EH (cell line): ENCODE data around the gene SERPINA3.

Experiments used
- DNase-seq: peaks from one replicate; pipeline ENCODE4 v3.0.0-alpha.2; 2015; ENCODE audit warnings: low read depth

Gene SERPINA3

GRCh38 chr14:94613720-94614644, 1.8 kb downstream of the SERPINA3 start:
- no peak for DNase-seq

- DNase-seq, result no peak
Measured at GRCh38 chr14:94614802-94615201, 2.6 kb downstream of the SERPINA3 start.

GRCh38 chr14:94615254-94615653, 3.1 kb downstream of the SERPINA3 start:
- no peak for DNase-seq

- DNase-seq, result no peak
Measured at GRCh38 chr14:94615823-94616570, 3.8 kb downstream of the SERPINA3 start.

- no peak for DNase-seq
Measured at GRCh38 chr14:94617366-94617941, 5.3 kb downstream of the SERPINA3 start.

GRCh38 chr14:94617988-94618822, 6.0 kb downstream of the SERPINA3 start:
- DNase-seq, result no peak

GRCh38 chr14:94619297-94619696, 7.1 kb downstream of the SERPINA3 start:
- DNase-seq, result no peak

- DNase-seq, result no peak
Measured at GRCh38 chr14:94620597-94620996, 8.4 kb downstream of the SERPINA3 start.

- DNase-seq, result no peak
Measured at GRCh38 chr14:94621358-94622134, 9.4 kb downstream of the SERPINA3 start.

- peak; percentile 29 for DNase-seq
Measured at GRCh38 chr14:94622653-94623421, 10.6 kb downstream of the SERPINA3 start.

- DNase-seq, result no peak
Measured at GRCh38 chr14:94623422-94623809, 11.2 kb downstream of the SERPINA3 start.

GRCh38 chr14:94623856-94624499, 11.8 kb downstream of the SERPINA3 start:
- DNase-seq, result no peak

- no peak for DNase-seq
Measured at GRCh38 chr14:94624537-94625352, 12.6 kb downstream of the SERPINA3 start.

- DNase-seq, result no peak
Measured at GRCh38 chr14:94625353-94625635, 13.1 kb downstream of the SERPINA3 start.

- no peak for DNase-seq
Measured at GRCh38 chr14:94628578-94628977, 16.4 kb downstream of the SERPINA3 start.

- DNase-seq, result no peak
Measured at GRCh38 chr14:94630396-94630795, 18.2 kb downstream of the SERPINA3 start.

GRCh38 chr14:94631050-94631449, 18.9 kb downstream of the SERPINA3 start:
- DNase-seq, result no peak

GRCh38 chr14:94631536-94632304, 19.5 kb downstream of the SERPINA3 start:
- no peak for DNase-seq

GRCh38 chr14:94632305-94632590, 20.1 kb downstream of the SERPINA3 start:
- no peak for DNase-seq
